Spinal cord (tissue), 10 donors: ENCODE data around the gene DNM2. TPM values are rescaled to one million over a fixed set of nuclear protein-coding genes. Genes with fewer than 3 reads are reported as not detected.
"Not testable (repeated sequence)": the region's sequence is repeated elsewhere in the genome, so short reads cannot be mapped to it uniquely, and the experiment has no call there.

ENCODE experiments used
- DNase-seq, 6 donors: peaks; one replicate each; pipeline versions ENCODE4 v3.0.0 to v3.0.0-alpha.2; 2013 to 2015; ENCODE audit warnings: low spot score in 6 of 6, low read depth in 4 of 6
- H3K27ac ChIP-seq: one replicate; pipeline ENCODE4 v1.5.1; 2013; ENCODE audit warnings: low read depth, low read length, control low read depth
- H3K27me3 ChIP-seq: one replicate; pipeline ENCODE4 v1.6.1; 2013; ENCODE audit warnings: low read length; ENCODE audit not compliant: control insufficient read depth, insufficient read depth
- H3K36me3 ChIP-seq: one replicate; pipeline ENCODE4 v1.6.1; 2013; ENCODE audit warnings: low read length; ENCODE audit not compliant: control insufficient read depth, insufficient read depth
- H3K4me1 ChIP-seq: one replicate; pipeline ENCODE4 v1.6.1; 2013; ENCODE audit warnings: low read length; ENCODE audit not compliant: control insufficient read depth, insufficient read depth
- H3K4me3 ChIP-seq: one replicate; pipeline ENCODE4 v1.5.1; 2013; ENCODE audit warnings: low read depth, low read length, control low read depth
- H3K9me3 ChIP-seq: one replicate; pipeline ENCODE4 v1.6.1; 2013; ENCODE audit warnings: low read length; ENCODE audit not compliant: control insufficient read depth, insufficient read depth
- WGBS: methylation state at CpG from one replicate; pipeline ENCODE4 v1.1.5; 2013; ENCODE audit warnings: missing lambda C conversion rate; ENCODE audit not compliant: insufficient coverage; 5-methylcytosine and 5-hydroxymethylcytosine counted together
- polyA plus RNA-seq, 2 donors: library from polyadenylated mRNA; unstranded; fragments of 120-200 nt; gene quantifications; one replicate each; pipeline ENCODE4 v1.2.1, GENCODE V29; 2013; ENCODE audit not compliant: insufficient read length in 2 of 2
- total RNA-seq, 2 donors: library from RNA; depleted of rRNA in 1 of 2; stranded (reverse); fragments of 120-200 nt in 1 of 2; fragments of >200 nt in 1 of 2; gene quantifications; one replicate each; pipeline versions ENCODE4 v1.2.3 to v1.2.4, GENCODE V29; 2013 to 2014
- donor health status: healthy.

The DNM2 gene
- total and polyA plus RNA-seq, 4 donors, result 59.2 to 111 (median 85.0) TPM

DNA sequence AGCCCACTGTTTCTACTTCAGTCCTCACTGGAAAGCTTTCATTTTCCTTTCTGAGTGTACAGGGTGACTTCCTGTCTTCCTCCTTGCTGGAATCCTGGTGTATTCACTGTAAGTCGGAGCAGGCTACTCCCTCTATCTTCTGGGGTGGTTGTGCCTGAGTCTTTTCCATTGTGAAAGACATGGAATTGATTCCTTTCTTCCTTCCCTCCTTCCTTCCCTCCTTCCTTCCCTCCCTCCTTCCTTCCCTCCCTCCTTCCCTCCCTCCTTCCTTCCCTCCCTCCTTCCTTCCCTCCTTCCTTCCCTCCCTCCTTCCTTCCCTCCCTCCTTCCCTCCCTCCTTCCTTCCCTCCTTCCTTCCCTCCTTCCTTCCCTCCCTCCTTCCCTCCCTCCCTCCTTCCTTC is 40.2 kb downstream of the DNM2 start:
- H3K4me3 ChIP-seq, H3K27ac ChIP-seq, H3K27me3 ChIP-seq, H3K9me3 ChIP-seq, DNase-seq: not testable (repeated sequence)
- no CpG with 5 or more reads among the region's 1 CpG for WGBS
- Histone ChIP-seq H3K36me3 (peaks cover 40% of the 10 kb centered on the region), H3K4me1 (peaks cover 31% of the 10 kb centered on the region)

GRCh38 chr19:10758978-10759377 is 41.1 kb downstream of the DNM2 start:
- 100% methylated on average over 1 of the region's 5 CpGs for WGBS
- no peak for DNase-seq
- Histone ChIP-seq H3K9me3 (no peaks in the 10 kb centered on the region), H3K36me3 (peaks cover 49% of the 10 kb centered on the region), H3K4me1 (peaks cover 38% of the 10 kb centered on the region), H3K4me3 (no peak overlapping the region), H3K27me3 (no peaks in the 10 kb centered on the region), H3K27ac (no peak overlapping the region)

DNA sequence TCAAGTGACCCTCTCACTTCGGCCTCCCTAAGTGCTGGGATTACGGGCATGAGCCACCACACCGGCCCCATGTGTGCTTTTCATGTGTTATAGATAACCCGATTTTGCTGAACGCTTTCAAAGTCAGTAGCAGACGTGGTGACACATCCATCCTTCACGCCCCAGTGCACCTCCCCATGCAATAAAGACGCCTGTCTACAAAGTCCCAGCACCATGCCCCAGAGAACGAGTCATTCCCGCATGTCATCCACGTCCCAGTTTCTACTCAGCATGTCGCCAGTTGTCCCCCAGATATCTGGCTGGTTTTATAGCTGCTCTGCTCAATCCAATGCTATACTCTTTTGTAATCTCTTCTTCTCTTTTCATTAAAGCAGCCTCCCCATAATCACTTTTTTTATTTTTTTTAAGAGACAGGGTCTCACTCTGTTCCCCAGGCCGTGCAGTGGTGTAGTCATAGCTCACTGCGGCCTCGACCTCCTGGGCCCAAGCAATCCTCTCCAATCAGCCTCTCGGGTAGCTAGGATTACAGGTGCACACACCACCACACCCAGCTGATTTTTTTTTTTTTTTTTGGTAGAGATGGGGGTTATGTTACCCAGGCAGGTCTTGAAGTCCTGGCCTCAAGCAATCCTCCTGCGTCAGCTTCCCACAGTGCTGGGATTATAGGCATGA is 42.5 kb downstream of the DNM2 start:
- Histone ChIP-seq H3K27ac (no peak overlapping the region), H3K9me3 (no peaks in the 10 kb centered on the region), H3K4me1 (peaks cover 50% of the 10 kb centered on the region), H3K4me3 (no peak overlapping the region), H3K27me3 (no peaks in the 10 kb centered on the region), H3K36me3 (peaks cover 62% of the 10 kb centered on the region)
- DNase-seq, result peak in 1 of 6 donors; percentile 77
- 56% methylated on average over 15 of the region's 17 CpGs for WGBS

- peaks cover 61% of the 10 kb centered on the region for H3K4me1 ChIP-seq
- H3K4me3 ChIP-seq, result no peak overlapping the region
- 89% methylated on average over 15 of the region's 19 CpGs for WGBS
These were observed 43.8 kb downstream of the DNM2 start for GRCh38 chr19:10761443-10762250.

DNA sequence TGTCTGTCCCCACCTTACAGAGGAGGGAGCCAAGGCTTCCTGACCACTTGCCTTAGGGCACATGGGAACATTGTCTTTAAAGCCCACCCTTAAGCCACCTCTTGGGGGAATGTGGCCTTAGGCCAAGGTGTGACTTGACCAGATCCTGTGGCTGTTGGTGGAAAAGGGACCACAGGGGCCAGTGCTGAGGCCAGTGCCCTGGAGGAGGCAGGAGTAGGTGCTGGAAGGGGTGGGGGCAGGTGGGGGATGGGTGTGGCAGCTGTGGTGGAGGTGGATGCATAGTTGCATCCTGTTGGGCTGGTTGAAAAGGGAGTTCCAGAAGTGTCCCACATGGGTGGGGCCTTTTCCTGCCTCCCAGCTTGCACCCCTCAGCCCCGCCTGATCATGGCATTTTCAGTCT is 44.8 kb downstream of the DNM2 start:
- H3K4me1 ChIP-seq, result peaks cover 62% of the 10 kb centered on the region
- H3K27ac ChIP-seq, result no peak overlapping the region
- no peaks in the 10 kb centered on the region for H3K9me3 ChIP-seq
- no peaks in the 10 kb centered on the region for H3K27me3 ChIP-seq
- no peak overlapping the region for H3K4me3 ChIP-seq
- H3K36me3 ChIP-seq, result peaks cover 57% of the 10 kb centered on the region
- no CpG with 5 or more reads among the region's 1 CpG for WGBS
- no peak for DNase-seq

More at GRCh38 chr19:10761443-10762250, 43.8 kb downstream of the DNM2 start:
- Histone ChIP-seq H3K27me3 (no peaks in the 10 kb centered on the region), H3K36me3 (peaks cover 56% of the 10 kb centered on the region), H3K27ac (no peak overlapping the region), H3K9me3 (no peaks in the 10 kb centered on the region)
- DNase-seq, result no peak

GRCh38 chr19:10763411-10763810 is 45.5 kb downstream of the DNM2 start:
- H3K27me3 ChIP-seq, result no peaks in the 10 kb centered on the region
- no peak overlapping the region for H3K27ac ChIP-seq
- 69% methylated on average over 5 of the region's 5 CpGs for WGBS
- no peak overlapping the region for H3K4me3 ChIP-seq
- no peaks in the 10 kb centered on the region for H3K9me3 ChIP-seq
- no peak for DNase-seq
- H3K4me1 ChIP-seq, result peaks cover 69% of the 10 kb centered on the region
- H3K36me3 ChIP-seq, result peaks cover 63% of the 10 kb centered on the region

- no peak for DNase-seq
- no peaks in the 10 kb centered on the region for H3K27me3 ChIP-seq
- H3K36me3 ChIP-seq, result peaks cover 67% of the 10 kb centered on the region
- H3K9me3 ChIP-seq, result no peaks in the 10 kb centered on the region
- H3K27ac ChIP-seq, result no peak overlapping the region
- H3K4me1 ChIP-seq, result peaks cover 74% of the 10 kb centered on the region
- no peak overlapping the region for H3K4me3 ChIP-seq
- 70% methylated on average over 9 of the region's 11 CpGs for WGBS
These were observed 46.0 kb downstream of the DNM2 start for GRCh38 chr19:10763828-10764339.

GRCh38 chr19:10764340-10764894 is 46.5 kb downstream of the DNM2 start:
- 86% methylated on average over 7 of the region's 9 CpGs for whole genome bisulfite sequencing
- peaks cover 77% of the 10 kb centered on the region for H3K4me1 ChIP-seq

DNA sequence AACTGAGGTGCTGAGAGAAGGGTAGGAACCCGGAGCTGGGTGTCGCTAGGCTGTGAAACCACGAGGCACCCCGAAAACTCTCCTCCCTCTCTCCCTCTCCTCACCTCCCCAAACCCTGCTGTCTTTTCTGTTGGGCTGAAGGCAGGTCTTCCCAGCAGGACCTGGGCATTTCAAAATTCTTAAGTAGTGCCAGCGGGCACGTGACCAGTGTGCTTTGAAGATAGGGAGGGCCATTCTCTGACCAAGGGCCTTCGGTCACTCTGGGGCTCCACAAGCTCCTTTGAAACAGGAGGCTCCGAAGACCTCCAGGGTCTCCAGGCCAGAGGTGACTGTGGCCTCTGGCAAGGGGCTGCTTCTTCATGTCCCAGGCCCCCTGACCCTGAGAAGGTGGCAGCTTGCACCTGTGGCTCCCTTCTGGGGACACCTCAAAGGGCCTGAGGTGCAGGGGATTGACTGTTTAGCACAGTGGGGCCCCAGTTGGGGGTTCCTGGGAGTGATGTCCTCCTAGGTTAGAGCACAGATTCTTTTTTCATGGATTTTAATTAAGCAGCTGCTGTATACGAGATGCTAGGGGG is 48.3 kb downstream of the DNM2 start:
- Histone ChIP-seq H3K27me3 (no peaks in the 10 kb centered on the region), H3K4me3 (no peak overlapping the region), H3K36me3 (peaks cover 69% of the 10 kb centered on the region), H3K27ac (peak overlapping the region; percentile 80), H3K4me1 (peaks cover 84% of the 10 kb centered on the region), H3K9me3 (no peaks in the 10 kb centered on the region)
- no peak for DNase-seq
- 62% methylated on average over 5 of the region's 9 CpGs for WGBS

More at GRCh38 chr19:10764340-10764894, 46.5 kb downstream of the DNM2 start:
- H3K36me3 ChIP-seq, result peaks cover 72% of the 10 kb centered on the region
- DNase-seq, result no peak
- H3K9me3 ChIP-seq, result no peaks in the 10 kb centered on the region
- H3K4me3 ChIP-seq, result no peak overlapping the region
- H3K27ac ChIP-seq, result no peak overlapping the region
- no peaks in the 10 kb centered on the region for H3K27me3 ChIP-seq
